ENCODE data around the gene AEN. TPM values are rescaled to one million over a fixed set of nuclear protein-coding genes. Genes with fewer than 3 reads are reported as not detected.

AEN gene
- total RNA-seq, 1 experiment from 2014 or later: 183 TPM

GRCh38 chr15:88630798-88631463 is 9.8 kb downstream of the AEN start:
- Mint-ChIP-seq H3K4me3 (no peak overlapping the region), H3K27me3 (ENCODE audit: low read depth) (no peaks in the 10 kb centered on the region), H3K36me3 (peaks cover 70% of the 10 kb centered on the region), H3K4me1 (peaks cover 29% of the 10 kb centered on the region), H3K9me3 (no peaks in the 10 kb centered on the region), H3K27ac (no peak overlapping the region)
- ChIA-PET POLR2A (interaction anchor here (0.5 kb wide), 1 partner anchor 189 kb away, joined by 4 read pairs; no protein-coding TSS in a partner anchor), CTCF (interaction anchor here (1.1 kb wide), 1 partner anchor 10 kb away, joined by 3 read pairs; the partner anchor contains the start of gene AEN)
- no peak for ATAC-seq
- DNase-seq (ENCODE audit: low spot score): no peak
- TF ChIP-seq, protein P1, sequence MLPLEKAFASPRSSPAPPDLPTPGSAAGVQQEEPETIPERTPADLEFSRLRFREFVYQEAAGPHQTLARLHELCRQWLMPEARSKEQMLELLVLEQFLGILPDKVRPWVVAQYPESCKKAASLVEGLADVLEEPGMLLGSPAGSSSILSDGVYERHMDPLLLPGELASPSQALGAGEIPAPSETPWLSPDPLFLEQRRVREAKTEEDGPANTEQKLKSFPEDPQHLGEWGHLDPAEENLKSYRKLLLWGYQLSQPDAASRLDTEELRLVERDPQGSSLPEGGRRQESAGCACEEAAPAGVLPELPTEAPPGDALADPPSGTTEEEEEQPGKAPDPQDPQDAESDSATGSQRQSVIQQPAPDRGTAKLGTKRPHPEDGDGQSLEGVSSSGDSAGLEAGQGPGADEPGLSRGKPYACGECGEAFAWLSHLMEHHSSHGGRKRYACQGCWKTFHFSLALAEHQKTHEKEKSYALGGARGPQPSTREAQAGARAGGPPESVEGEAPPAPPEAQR (CRISPR knock-in tag; IDR thresholded peaks at IDR 0.05): no peak
- TF ChIP-seq RORB (CRISPR knock-in tag; IDR thresholded peaks at IDR 0.05) (no peak), STAT6 (CRISPR knock-in tag; conservative IDR thresholded peaks at IDR 0.05; ENCODE audit: low read depth) (no peak), ESRRA (CRISPR knock-in tag; IDR thresholded peaks at IDR 0.05; ENCODE audit: borderline replicate concordance) (no peak), NR1H2 (CRISPR knock-in tag; IDR thresholded peaks at IDR 0.05) (no peak), IRF1 (CRISPR knock-in tag; IDR thresholded peaks at IDR 0.05) (no peak), ARID4B (CRISPR knock-in tag; IDR thresholded peaks at IDR 0.05; ENCODE audit: borderline replicate concordance) (no peak), IRF2 (CRISPR knock-in tag; IDR thresholded peaks at IDR 0.05; ENCODE audit: borderline replicate concordance, low read depth) (no peak), CDX4 (CRISPR knock-in tag; IDR thresholded peaks at IDR 0.05; ENCODE audit: borderline replicate concordance) (no peak), MAX (CRISPR knock-in tag; IDR thresholded peaks at IDR 0.05) (no peak), ZNF219 (CRISPR knock-in tag; IDR thresholded peaks at IDR 0.05; ENCODE audit: borderline replicate concordance) (no peak)
- TF ChIP-seq, protein P2, sequence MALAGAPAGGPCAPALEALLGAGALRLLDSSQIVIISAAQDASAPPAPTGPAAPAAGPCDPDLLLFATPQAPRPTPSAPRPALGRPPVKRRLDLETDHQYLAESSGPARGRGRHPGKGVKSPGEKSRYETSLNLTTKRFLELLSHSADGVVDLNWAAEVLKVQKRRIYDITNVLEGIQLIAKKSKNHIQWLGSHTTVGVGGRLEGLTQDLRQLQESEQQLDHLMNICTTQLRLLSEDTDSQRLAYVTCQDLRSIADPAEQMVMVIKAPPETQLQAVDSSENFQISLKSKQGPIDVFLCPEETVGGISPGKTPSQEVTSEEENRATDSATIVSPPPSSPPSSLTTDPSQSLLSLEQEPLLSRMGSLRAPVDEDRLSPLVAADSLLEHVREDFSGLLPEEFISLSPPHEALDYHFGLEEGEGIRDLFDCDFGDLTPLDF (CRISPR knock-in tag; IDR thresholded peaks at IDR 0.05): no peak
- TF ChIP-seq, protein P3, sequence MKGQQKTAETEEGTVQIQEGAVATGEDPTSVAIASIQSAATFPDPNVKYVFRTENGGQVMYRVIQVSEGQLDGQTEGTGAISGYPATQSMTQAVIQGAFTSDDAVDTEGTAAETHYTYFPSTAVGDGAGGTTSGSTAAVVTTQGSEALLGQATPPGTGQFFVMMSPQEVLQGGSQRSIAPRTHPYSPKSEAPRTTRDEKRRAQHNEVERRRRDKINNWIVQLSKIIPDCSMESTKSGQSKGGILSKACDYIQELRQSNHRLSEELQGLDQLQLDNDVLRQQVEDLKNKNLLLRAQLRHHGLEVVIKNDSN (CRISPR knock-in tag; IDR thresholded peaks at IDR 0.05): no peak
- TF ChIP-seq, protein P4, sequence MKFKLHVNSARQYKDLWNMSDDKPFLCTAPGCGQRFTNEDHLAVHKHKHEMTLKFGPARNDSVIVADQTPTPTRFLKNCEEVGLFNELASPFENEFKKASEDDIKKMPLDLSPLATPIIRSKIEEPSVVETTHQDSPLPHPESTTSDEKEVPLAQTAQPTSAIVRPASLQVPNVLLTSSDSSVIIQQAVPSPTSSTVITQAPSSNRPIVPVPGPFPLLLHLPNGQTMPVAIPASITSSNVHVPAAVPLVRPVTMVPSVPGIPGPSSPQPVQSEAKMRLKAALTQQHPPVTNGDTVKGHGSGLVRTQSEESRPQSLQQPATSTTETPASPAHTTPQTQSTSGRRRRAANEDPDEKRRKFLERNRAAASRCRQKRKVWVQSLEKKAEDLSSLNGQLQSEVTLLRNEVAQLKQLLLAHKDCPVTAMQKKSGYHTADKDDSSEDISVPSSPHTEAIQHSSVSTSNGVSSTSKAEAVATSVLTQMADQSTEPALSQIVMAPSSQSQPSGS (CRISPR knock-in tag; IDR thresholded peaks at IDR 0.05; ENCODE audit: borderline replicate concordance, low read depth): no peak
- TF ChIP-seq, protein P5, sequence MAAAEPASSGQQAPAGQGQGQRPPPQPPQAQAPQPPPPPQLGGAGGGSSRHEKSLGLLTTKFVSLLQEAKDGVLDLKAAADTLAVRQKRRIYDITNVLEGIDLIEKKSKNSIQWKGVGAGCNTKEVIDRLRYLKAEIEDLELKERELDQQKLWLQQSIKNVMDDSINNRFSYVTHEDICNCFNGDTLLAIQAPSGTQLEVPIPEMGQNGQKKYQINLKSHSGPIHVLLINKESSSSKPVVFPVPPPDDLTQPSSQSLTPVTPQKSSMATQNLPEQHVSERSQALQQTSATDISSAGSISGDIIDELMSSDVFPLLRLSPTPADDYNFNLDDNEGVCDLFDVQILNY (CRISPR knock-in tag; IDR thresholded peaks at IDR 0.05): no peak
- TF ChIP-seq, protein P6, sequence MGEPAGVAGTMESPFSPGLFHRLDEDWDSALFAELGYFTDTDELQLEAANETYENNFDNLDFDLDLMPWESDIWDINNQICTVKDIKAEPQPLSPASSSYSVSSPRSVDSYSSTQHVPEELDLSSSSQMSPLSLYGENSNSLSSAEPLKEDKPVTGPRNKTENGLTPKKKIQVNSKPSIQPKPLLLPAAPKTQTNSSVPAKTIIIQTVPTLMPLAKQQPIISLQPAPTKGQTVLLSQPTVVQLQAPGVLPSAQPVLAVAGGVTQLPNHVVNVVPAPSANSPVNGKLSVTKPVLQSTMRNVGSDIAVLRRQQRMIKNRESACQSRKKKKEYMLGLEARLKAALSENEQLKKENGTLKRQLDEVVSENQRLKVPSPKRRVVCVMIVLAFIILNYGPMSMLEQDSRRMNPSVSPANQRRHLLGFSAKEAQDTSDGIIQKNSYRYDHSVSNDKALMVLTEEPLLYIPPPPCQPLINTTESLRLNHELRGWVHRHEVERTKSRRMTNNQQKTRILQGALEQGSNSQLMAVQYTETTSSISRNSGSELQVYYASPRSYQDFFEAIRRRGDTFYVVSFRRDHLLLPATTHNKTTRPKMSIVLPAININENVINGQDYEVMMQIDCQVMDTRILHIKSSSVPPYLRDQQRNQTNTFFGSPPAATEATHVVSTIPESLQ (CRISPR knock-in tag; IDR thresholded peaks at IDR 0.05): no peak
